Measurements from ENCODE around the gene SYNPO2L. TPM values are rescaled to one million over a fixed set of nuclear protein-coding genes. Genes with fewer than 3 reads are reported as not detected.
A peak's percentile ranks its signal among the peaks of the same experiment; 100 is the strongest.

SYNPO2L gene
- total and polyA plus RNA-seq, 8 donors = 0.03 to 0.12 TPM; not detected in 6

DNA sequence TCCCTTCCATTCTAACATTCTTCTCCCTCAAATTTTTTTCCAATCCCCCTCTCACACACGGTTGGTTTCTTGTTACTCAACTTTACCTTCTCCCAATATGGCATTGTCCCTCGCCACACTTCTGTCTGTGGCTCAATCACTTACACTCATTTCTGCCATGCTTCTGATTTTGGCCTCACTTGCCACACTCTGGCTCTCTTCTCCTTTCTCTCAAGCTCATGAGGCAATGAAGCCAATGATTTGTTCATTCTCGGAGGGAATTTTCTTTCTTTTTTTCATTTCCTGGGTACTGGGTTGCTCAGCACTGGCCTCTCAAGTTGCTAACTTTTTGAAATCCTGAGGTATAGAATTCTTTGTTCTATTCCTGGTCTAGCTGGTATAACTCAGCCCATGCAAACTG, 10.6 kb downstream of the SYNPO2L start:
- H3K4me1 ChIP-seq = peaks cover 7 to 41% (median 26%) of the 10 kb centered on the region in 4 donors
- no peaks in the 10 kb centered on the region for H3K27me3 ChIP-seq
- H3K9me3 ChIP-seq = no peaks in the 10 kb centered on the region
- no peak overlapping the region for H3K27ac ChIP-seq
- no peak for TF ChIP-seq EP300 (IDR thresholded peaks at IDR 0.05)
- no peak for TF ChIP-seq POLR2A (IDR thresholded peaks at IDR 0.05)
- no peak for TF ChIP-seq POLR2AphosphoS5 (IDR thresholded peaks at IDR 0.05)
- TF ChIP-seq, protein P1, sequence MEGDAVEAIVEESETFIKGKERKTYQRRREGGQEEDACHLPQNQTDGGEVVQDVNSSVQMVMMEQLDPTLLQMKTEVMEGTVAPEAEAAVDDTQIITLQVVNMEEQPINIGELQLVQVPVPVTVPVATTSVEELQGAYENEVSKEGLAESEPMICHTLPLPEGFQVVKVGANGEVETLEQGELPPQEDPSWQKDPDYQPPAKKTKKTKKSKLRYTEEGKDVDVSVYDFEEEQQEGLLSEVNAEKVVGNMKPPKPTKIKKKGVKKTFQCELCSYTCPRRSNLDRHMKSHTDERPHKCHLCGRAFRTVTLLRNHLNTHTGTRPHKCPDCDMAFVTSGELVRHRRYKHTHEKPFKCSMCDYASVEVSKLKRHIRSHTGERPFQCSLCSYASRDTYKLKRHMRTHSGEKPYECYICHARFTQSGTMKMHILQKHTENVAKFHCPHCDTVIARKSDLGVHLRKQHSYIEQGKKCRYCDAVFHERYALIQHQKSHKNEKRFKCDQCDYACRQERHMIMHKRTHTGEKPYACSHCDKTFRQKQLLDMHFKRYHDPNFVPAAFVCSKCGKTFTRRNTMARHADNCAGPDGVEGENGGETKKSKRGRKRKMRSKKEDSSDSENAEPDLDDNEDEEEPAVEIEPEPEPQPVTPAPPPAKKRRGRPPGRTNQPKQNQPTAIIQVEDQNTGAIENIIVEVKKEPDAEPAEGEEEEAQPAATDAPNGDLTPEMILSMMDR (IDR thresholded peaks at IDR 0.05) = no peak
- H3K4me3 ChIP-seq = no peak overlapping the region
- DNase-seq = no peak
- WGBS, 5 donors = 73 to 83% (median 75%) methylated on average over 3 of the region's 3 CpGs
- no peaks in the 10 kb centered on the region for H3K36me3 ChIP-seq
- intact Hi-C loops (cut with DNase I; ENCODE audit: low total_unique reads) = loop anchor here (2.0 kb wide), 1 partner anchor 114 kb away; no protein-coding TSS in a partner anchor

DNA sequence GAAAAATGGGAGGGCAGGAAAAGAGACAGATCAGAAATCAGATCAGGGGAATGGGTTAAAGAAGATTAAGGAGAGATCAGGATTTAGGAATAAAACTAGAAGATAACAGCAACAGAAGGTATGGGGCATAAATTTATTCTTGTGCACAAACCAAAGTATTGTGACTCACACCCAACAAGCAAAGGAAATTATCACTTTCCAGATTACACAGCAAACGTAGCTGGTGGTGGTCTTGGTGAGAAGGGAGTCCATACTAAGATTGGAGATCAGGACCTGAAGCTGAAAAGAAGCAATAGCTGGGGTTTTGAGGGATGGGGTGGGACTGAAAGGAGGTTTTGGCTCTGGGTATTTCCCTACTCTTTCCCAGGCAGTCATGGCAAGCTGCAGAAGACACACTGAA, 11.1 kb downstream of the SYNPO2L start:
- DNase-seq = no peak
- TF ChIP-seq, protein P1 (IDR thresholded peaks at IDR 0.05) = no peak
- no peak for TF ChIP-seq POLR2A (IDR thresholded peaks at IDR 0.05)
- no peak for TF ChIP-seq EP300 (IDR thresholded peaks at IDR 0.05)
- no peak for TF ChIP-seq POLR2AphosphoS5 (IDR thresholded peaks at IDR 0.05)
- no peaks in the 10 kb centered on the region for H3K27me3 ChIP-seq
- H3K36me3 ChIP-seq = no peaks in the 10 kb centered on the region
- peaks cover 7 to 41% (median 26%) of the 10 kb centered on the region in 4 donors for H3K4me1 ChIP-seq
- H3K27ac ChIP-seq = no peak overlapping the region
- intact Hi-C loops (cut with DNase I; ENCODE audit: low total_unique reads) = loop anchor here (2.0 kb wide), 1 partner anchor 114 kb away; no protein-coding TSS in a partner anchor
- no peak overlapping the region for H3K4me3 ChIP-seq
- no peaks in the 10 kb centered on the region for H3K9me3 ChIP-seq
- 33 to 70% (median 48%) methylated on average over 1 of the region's 1 CpG for WGBS, 5 donors

DNA sequence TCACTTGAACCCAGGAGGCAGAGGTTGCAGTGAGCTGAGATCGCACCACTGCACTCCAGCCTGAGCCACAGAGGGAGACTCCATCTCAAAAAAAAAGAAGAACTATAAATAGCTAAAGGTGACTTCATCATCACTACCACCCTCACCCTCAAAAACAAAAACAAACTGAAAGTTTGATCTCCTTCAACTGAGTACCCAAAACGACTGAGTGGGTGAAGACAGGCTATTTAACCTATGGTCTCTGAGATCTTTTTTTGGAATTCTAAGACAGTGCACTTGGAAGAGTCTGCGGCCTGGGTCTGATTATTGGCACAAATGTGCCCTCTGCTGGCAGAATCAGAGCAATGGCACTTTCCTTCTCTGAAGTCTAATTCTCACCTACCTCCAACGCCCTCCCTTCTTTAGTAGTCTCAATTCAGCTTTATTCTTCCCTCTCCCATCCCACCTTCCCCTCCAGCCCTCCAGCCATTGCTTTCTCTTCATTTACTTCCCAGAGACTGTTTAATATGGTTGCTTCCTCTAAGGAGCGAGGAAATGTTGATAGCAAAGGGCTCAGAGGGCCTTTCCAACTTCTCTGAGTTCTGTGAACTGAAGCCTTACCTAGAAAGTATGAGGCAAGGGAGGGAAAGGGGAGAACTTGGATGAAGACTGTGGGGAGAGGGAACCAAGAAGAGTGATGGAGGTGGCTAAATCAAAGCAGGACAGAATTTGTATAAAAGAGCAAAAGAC, 11.7 kb downstream of the SYNPO2L start:
- no peaks in the 10 kb centered on the region for H3K9me3 ChIP-seq
- WGBS, 5 donors = 12 to 23% (median 17%) methylated on average over 5 of the region's 5 CpGs
- no peaks in the 10 kb centered on the region for H3K36me3 ChIP-seq
- DNase-seq = peak; percentile 68 to 86
- no peaks in the 10 kb centered on the region for H3K27me3 ChIP-seq
- peaks cover 7 to 41% (median 26%) of the 10 kb centered on the region in 4 donors for H3K4me1 ChIP-seq
- H3K4me3 ChIP-seq = no peak overlapping the region
- intact Hi-C loops (cut with DNase I; ENCODE audit: low total_unique reads) = loop anchor here (2.0 kb wide), 1 partner anchor 113 kb away; no protein-coding TSS in a partner anchor
- TF ChIP-seq POLR2A (IDR thresholded peaks at IDR 0.05) = no peak
- TF ChIP-seq, protein P1 (IDR thresholded peaks at IDR 0.05) = peak in 5 of 7 experiments; percentile 72 to 96 (median 86)
- no peak for TF ChIP-seq EP300 (IDR thresholded peaks at IDR 0.05)
- TF ChIP-seq POLR2AphosphoS5 (IDR thresholded peaks at IDR 0.05) = peak in 1 of 3 donors; percentile 49
- no peak overlapping the region for H3K27ac ChIP-seq

DNA sequence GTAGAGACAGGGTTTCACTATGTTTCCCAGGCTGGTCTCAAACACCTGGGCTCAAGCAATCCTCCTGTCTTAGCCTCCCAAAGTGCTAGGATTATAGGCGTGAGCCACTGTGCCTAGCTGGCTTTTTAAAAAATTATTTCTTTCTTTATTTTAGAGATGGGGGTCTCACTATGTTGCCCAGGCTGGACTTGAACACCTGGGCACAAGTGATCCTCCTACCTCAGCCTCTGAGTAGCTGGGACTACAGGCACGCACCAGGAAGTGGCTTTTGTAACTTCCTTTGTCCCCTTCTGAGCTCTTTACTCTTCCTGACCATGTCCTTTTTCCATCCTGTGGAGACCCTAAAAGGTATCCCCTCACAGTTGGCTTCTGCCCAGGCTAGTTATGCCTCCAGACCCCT, 12.5 kb downstream of the SYNPO2L start:
- H3K4me1 ChIP-seq = peaks cover 6 to 33% (median 22%) of the 10 kb centered on the region in 4 donors
- intact Hi-C loops (cut with DNase I; ENCODE audit: low total_unique reads) = no loop called here
- H3K9me3 ChIP-seq = no peaks in the 10 kb centered on the region
- no peaks in the 10 kb centered on the region for H3K27me3 ChIP-seq
- no peak for DNase-seq
- H3K36me3 ChIP-seq = no peaks in the 10 kb centered on the region
- 80 to 92% (median 86%) methylated on average over 2 of the region's 2 CpGs for WGBS, 5 donors
- TF ChIP-seq, protein P1 (IDR thresholded peaks at IDR 0.05) = no peak
- TF ChIP-seq POLR2AphosphoS5 (IDR thresholded peaks at IDR 0.05) = no peak
- H3K4me3 ChIP-seq = no peak overlapping the region
- H3K27ac ChIP-seq = no peak overlapping the region

Data from stomach (tissue), 9 donors.